Measurements from ENCODE around the gene EXD3.

EXD3 gene

GRCh38 chr9:137437691-137438590 is 15.0 kb upstream of the EXD3 start:
- Histone ChIP-seq H3K36me3 (ENCODE audit: insufficient read depth) (no peaks in the 10 kb centered on the region), H2AFZ (ENCODE audit: low read depth) (no peak overlapping the region), H3K4me2 (no peak overlapping the region), H3K27me3 (ENCODE audit: insufficient read depth, low read depth) (peaks cover 69% of the 10 kb centered on the region), H3K4me3 (IDR thresholded peaks at IDR 0.05; ENCODE audit: insufficient read depth, low read depth, low read length) (no peak overlapping the region), H3K27ac (no peak overlapping the region), H3K9ac (no peak overlapping the region), H3K4me1 (ENCODE audit: low read depth, poor library complexity, severe bottlenecking) (no peaks in the 10 kb centered on the region), H3K79me2 (ENCODE audit: insufficient read depth, low read depth) (no peaks in the 10 kb centered on the region), H4K20me1 (ENCODE audit: insufficient read depth) (no peaks in the 10 kb centered on the region)
- TF ChIP-seq CTCF (conservative IDR thresholded peaks at IDR 0.05; ENCODE audit: low read depth, low read length): no peak

GRCh38 chr9:137436761-137437600 is 14.0 kb upstream of the EXD3 start:
- Histone ChIP-seq H2AFZ (ENCODE audit: low read depth) (no peak overlapping the region), H3K27ac (no peak overlapping the region), H3K27me3 (ENCODE audit: insufficient read depth, low read depth) (peaks cover 67% of the 10 kb centered on the region), H3K79me2 (ENCODE audit: insufficient read depth, low read depth) (no peaks in the 10 kb centered on the region), H3K36me3 (ENCODE audit: insufficient read depth) (no peaks in the 10 kb centered on the region), H4K20me1 (ENCODE audit: insufficient read depth) (no peaks in the 10 kb centered on the region), H3K4me3 (IDR thresholded peaks at IDR 0.05; ENCODE audit: insufficient read depth, low read depth, low read length) (no peak overlapping the region), H3K9ac (no peak overlapping the region), H3K4me2 (no peak overlapping the region), H3K4me1 (ENCODE audit: low read depth, poor library complexity, severe bottlenecking) (no peaks in the 10 kb centered on the region)
- no peak for TF ChIP-seq CTCF (conservative IDR thresholded peaks at IDR 0.05; ENCODE audit: low read depth, low read length)

- Histone ChIP-seq H2AFZ (ENCODE audit: low read depth) (no peak overlapping the region), H3K4me3 (IDR thresholded peaks at IDR 0.05; ENCODE audit: insufficient read depth, low read depth, low read length) (no peak overlapping the region), H3K36me3 (ENCODE audit: insufficient read depth) (no peaks in the 10 kb centered on the region), H3K9ac (no peak overlapping the region), H4K20me1 (ENCODE audit: insufficient read depth) (no peaks in the 10 kb centered on the region), H3K27ac (no peak overlapping the region), H3K4me2 (no peak overlapping the region), H3K79me2 (ENCODE audit: insufficient read depth, low read depth) (no peaks in the 10 kb centered on the region), H3K4me1 (ENCODE audit: low read depth, poor library complexity, severe bottlenecking) (no peaks in the 10 kb centered on the region), H3K27me3 (ENCODE audit: insufficient read depth, low read depth) (peaks cover 68% of the 10 kb centered on the region)
- no peak for TF ChIP-seq CTCF (conservative IDR thresholded peaks at IDR 0.05; ENCODE audit: low read depth, low read length)
Observed at GRCh38 chr9:137435980-137436760, 13.2 kb upstream of the EXD3 start.

GRCh38 chr9:137435381-137435891 is 12.5 kb upstream of the EXD3 start:
- no peaks in the 10 kb centered on the region for H3K36me3 ChIP-seq (ENCODE audit: insufficient read depth)
- H3K27me3 ChIP-seq (ENCODE audit: insufficient read depth, low read depth): peaks cover 75% of the 10 kb centered on the region
- no peak overlapping the region for H3K27ac ChIP-seq
- H3K79me2 ChIP-seq (ENCODE audit: insufficient read depth, low read depth): no peaks in the 10 kb centered on the region
- no peak overlapping the region for H3K4me3 ChIP-seq (IDR thresholded peaks at IDR 0.05; ENCODE audit: insufficient read depth, low read depth, low read length)
- H2AFZ ChIP-seq (ENCODE audit: low read depth): no peak overlapping the region
- TF ChIP-seq CTCF (conservative IDR thresholded peaks at IDR 0.05; ENCODE audit: low read depth, low read length): no peak
- H3K4me1 ChIP-seq (ENCODE audit: low read depth, poor library complexity, severe bottlenecking): peaks cover 1% of the 10 kb centered on the region
- no peaks in the 10 kb centered on the region for H4K20me1 ChIP-seq (ENCODE audit: insufficient read depth)
- H3K4me2 ChIP-seq: no peak overlapping the region
- H3K9ac ChIP-seq: no peak overlapping the region
